HG02840 (cell line): ENCODE results near the gene TANK.
"Not testable (repeated sequence)": the region's sequence is repeated elsewhere in the genome, so short reads cannot be mapped to it uniquely, and the experiment has no call there.

Experiments used
- ATAC-seq: cut with Tn5 transposase; IDR thresholded peaks from one replicate; pipeline ENCODE4 v1.9.1; 2021; ENCODE audit warnings: mild to moderate bottlenecking, moderate library complexity, moderate number of reproducible peaks; ENCODE audit not compliant: unreplicated experiment, low FRiP score

Gene TANK

DNA sequence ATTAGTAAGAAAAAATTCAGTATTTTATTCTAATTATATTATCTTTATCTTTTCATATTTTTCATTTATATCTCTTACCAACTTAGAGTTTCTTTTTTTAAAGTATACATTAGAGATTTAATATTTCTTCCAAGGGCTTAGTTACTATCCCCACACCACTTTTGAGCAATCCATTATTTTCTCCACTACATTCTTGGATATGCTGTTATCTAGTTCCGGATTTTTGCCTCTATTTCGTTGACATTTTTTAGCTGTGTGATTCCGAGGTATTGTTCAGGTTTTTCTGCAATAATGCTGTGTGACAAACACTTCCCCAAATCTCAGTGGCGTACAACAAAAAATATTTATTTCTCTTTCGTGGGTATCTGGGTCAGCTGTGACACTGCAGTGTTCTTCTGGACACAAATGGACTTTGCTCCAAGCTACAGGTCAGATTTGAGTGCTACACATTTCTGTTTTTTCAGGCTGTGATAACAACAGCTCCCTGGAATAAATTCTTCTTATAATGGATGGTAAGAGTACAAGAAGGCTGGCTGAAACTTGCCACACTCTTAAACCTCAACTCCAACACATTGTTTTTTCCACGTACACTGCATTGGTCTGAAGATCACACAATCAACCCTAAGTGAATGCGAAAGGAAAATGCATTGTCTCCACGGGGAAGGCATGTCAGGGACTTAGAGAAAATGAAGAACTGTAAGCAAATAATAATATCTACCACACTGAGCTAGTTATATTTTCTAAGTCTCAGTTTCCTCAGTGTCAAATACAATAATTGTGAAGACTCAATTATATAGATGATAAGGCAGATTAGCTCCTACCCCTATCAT is 97.1 kb downstream of the TANK start:
- no peak for ATAC-seq

- no peak for ATAC-seq
Measured at GRCh38 chr2:161265874-161266273, 105.6 kb downstream of the TANK start.

DNA sequence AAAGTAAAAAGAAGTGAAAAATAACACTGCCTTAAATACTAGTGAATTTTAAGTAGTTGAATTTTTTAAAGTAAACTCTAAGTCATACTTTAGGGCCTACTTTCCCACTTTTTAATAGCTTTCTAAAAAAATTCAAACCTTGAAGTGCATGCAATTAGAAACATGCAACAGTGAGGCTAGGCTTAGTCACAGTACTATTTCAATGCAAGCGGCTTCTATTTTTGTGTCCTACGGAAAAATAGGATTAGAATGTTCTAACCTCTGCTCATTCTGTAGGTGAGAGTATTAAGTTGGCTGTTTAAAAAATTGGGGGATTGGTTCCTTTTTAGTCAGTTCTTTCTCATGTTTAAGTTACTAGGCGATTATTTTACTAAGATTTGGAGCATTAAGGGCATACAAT is 108.9 kb downstream of the TANK start:
- ATAC-seq: no peak

DNA sequence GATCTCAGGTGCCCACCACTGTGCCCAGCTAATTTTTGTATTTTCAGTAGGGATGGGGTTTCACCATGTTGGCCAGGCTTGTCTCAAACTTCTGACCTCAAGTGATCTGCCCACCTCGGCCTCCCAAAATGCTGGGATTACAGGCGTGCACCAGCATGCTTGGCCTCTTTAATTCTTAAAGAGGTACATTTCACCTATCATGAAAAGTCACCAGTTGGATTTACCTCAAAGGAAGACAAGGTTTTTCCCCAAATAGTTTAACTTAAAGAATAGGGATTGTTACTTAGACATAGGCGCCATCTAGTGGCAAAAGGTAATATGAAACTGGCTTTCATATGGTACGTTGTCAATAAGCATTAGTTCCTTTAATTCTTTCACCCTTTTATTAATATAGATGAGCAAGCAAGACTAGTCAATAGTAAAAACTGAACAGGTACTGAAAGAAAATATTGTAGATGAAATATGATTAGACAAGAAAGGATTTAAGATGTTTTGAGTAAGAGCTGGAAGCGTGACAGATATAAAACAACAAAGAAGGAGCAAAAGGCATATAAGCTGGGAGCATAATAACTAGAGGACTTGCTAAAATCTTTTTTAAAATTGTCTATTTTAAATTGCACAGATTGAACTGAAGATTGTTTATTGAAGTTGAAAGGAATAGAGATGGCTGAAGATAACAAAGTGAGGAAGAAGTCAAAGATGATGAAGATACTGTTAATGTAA is 113.0 kb downstream of the TANK start:
- no peak for ATAC-seq

DNA sequence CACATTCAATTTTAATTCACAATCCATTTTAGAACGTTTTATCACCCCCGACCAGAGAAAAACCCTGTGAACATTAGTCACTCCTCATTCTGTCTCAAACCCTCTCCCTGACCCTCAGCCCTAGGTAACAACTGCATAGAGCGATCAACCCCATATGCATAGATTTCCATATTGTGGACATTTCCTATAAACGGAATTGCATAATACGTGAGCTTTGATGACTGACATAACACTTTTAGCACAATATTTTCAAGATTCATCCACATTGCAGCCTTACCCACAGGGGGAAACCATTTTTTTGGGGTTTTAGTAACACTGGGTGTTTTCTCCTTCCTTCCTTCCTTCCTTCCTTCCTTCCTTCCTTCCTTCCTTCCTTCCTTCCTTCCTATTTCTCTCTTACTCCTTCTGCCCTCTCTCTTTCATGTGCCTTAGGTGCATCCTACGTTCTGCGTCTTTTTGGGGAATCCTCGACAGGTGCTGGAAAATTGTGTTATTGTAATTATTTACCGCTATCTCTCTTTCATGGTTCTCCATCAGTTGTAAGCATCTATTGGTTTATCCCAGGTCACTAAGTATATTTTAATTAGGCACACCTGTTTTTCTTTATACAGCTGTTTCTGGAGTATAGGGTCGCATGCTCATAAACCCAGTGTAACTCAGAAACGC is 118.5 kb downstream of the TANK start:
- not testable (repeated sequence) for ATAC-seq

DNA sequence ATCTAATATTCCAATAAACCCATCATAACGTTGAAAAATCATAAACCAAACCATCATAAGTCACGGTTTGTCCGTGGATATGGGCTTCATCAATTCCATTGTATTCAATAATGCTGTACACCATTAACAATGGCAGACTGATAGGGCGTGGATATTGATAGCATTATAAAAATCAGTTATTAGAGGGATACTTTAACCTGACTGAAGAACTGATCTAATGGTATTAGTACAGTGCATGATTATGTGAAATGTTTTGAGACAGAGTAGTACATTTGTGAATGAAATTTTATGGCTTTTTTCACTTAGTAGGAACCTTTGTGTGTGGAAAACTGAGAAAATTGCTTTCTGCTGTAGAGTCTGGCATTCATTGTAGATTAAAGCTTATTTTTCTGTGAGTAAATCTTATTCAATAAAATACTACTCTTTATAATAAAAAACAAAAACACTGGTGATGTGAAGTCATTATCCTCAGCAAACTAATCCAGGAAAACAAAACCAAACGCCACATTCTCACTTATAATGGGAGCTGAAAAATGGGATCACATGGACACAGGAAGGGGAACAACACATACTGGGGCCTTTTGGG is 119.1 kb downstream of the TANK start:
- not testable (repeated sequence) for ATAC-seq

DNA sequence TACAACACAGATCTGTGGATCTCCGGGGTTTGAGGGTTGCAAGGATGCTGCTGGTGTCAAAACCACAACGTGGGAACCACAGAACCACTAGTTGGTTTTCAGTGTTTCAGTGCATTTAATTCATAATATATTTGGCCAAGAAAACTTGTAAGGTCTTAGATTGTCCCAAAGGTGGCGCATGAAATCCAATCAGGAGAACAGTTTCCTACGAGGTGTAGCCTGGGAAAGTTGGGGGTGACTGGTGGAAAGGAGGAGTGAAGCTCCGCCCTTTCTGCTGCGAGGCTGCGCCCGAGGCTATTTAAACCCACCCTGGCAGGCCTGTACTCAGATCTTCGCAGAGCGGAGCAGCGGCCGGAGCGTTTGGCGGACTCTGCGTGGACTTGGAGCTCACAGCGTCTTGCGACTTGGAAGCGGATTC is 120.7 kb downstream of the TANK start:
- ATAC-seq: not testable (repeated sequence)

DNA sequence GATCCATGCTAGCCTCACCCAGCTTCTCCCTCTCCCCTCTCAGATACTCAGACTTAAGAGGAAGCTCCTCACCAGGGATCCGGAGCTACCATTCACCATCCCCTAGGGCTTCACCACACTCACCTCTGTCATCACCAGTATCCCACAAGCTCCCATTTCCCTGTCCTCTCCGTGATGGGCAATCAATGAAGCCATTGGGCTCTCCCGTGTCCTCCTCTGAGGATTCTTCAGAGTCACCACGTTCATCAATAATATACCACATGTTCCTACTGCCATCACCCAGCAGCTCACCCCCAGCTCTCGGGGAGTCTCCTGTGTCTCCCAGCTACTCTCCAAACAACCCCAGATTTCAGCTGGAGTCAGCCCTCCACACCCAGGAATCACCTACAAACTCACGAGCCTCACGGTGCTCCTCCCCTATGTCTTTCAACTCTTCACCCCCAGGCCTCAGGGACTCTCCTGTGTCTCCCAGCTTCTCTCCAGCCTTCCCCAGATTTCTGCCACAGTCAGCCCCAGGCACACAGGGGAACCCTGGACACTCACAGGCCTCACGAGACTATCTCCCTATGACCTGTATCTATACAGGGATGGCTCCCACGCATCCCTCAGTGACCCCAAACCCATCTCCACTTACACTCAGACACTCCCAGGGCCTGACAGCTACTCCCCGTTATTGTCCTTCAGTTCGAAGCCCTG is 121.5 kb downstream of the TANK start:
- ATAC-seq: not testable (repeated sequence)

DNA sequence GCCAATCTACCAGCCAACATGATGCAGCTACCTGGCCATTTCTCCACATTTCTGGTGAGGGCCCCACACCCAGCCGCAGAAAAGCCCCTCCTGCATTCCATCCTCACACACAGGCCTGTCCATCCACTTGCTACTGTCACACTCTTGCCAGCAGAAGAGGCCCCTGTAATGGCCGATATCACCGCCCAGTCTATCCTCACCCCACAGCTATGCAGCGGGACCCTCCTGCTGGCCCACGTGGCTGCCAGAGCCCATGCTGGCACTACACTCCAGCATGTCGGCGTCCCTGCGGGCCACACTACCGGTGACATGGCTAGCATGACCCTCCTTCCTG is 122.0 kb downstream of the TANK start:
- ATAC-seq: not testable (repeated sequence)

DNA sequence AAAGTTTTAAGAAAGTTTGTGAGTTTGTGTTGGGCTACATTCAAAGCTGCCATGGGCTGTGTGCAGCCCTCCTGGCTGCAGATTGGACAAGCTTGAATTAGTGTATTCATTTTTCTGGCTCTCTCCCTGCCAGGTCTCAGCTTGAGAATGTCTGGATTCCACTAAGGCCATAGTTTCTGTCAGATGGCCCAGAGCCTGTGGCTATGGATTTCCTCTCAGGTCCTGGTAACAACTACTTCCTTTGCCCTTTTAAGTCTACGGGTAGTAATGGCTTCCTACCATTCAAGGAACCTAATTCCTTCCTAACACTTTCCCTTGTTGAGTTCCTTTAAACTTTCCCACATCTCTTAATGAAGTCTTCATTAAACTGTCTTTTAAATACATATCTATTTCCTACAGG is 123.7 kb downstream of the TANK start:
- no peak for ATAC-seq
